ENCODE measurements around the gene SCFD1. TPM values are rescaled to one million over a fixed set of nuclear protein-coding genes. Genes with fewer than 3 reads are reported as not detected.
"Not testable (repeated sequence)": the region's sequence is repeated elsewhere in the genome, so short reads cannot be mapped to it uniquely, and the experiment has no call there.

SCFD1 gene
- total RNA-seq, 2 donors from 2014 or later: 71.9 to 91.1 TPM

GRCh38 chr14:30600922-30601918 is 20.9 kb upstream of the SCFD1 start:
- 90 to 96% methylated on average over 8 of the region's 8 CpGs for WGBS, 2 donors
- H3K27ac ChIP-seq: no peak overlapping the region
- no peaks in the 10 kb centered on the region for H3K9me3 ChIP-seq
- H3K27me3 ChIP-seq: no peaks in the 10 kb centered on the region
- no peak for ATAC-seq
- peaks cover 4% of the 10 kb centered on the region for H3K4me1 ChIP-seq
- intact Hi-C loops (cut with DNase I): no loop called here
- peaks cover 0 to 5% of the 10 kb centered on the region in 2 donors for H3K36me3 ChIP-seq (replicated peaks in 1 of 2; ENCODE audit: insufficient read depth in 1 of 2, low read depth in 2 of 2)
- no peak for TF ChIP-seq CTCF (IDR thresholded peaks at IDR 0.05)
- no peak for TF ChIP-seq POLR2A (IDR thresholded peaks at IDR 0.05)
- H3K4me3 ChIP-seq: no peak overlapping the region
- DNase-seq: no peak

- H3K4me3 ChIP-seq: no peak overlapping the region
- H3K4me1 ChIP-seq: no peaks in the 10 kb centered on the region
- DNase-seq (no peak), ATAC-seq (no peak)
- 89 to 91% methylated on average over 3 of the region's 3 CpGs for WGBS, 2 donors
- H3K9me3 ChIP-seq: no peaks in the 10 kb centered on the region
- H3K36me3 ChIP-seq (replicated peaks in 1 of 2; ENCODE audit: insufficient read depth in 1 of 2, low read depth in 2 of 2): peaks cover 0 to 3% of the 10 kb centered on the region in 2 donors
- no peaks in the 10 kb centered on the region for H3K27me3 ChIP-seq
- no peak overlapping the region for H3K27ac ChIP-seq
- intact Hi-C loops (cut with DNase I): no loop called here
- TF ChIP-seq CTCF (IDR thresholded peaks at IDR 0.05): no peak
- TF ChIP-seq POLR2A (IDR thresholded peaks at IDR 0.05): no peak
Measured at GRCh38 chr14:30603402-30603801, 18.7 kb upstream of the SCFD1 start.

GRCh38 chr14:30604696-30605095 is 17.4 kb upstream of the SCFD1 start:
- DNase-seq; intact Hi-C loops (cut with DNase I); H3K4me3 ChIP-seq; H3K27ac ChIP-seq; H3K27me3 ChIP-seq; ATAC-seq; H3K9me3 ChIP-seq; H3K36me3 ChIP-seq (replicated peaks in 1 of 2; ENCODE audit: insufficient read depth in 1 of 2, low read depth in 2 of 2): not testable (repeated sequence)
- WGBS, 2 donors: 96 to 97% methylated on average over 8 of the region's 8 CpGs
- H3K4me1 ChIP-seq: peaks cover 12% of the 10 kb centered on the region

- ATAC-seq (no peak), DNase-seq (no peak)
- Histone ChIP-seq H3K27me3 (no peaks in the 10 kb centered on the region), H3K4me3 (no peak overlapping the region), H3K4me1 (peaks cover 30% of the 10 kb centered on the region), H3K27ac (no peak overlapping the region), H3K9me3 (no peaks in the 10 kb centered on the region), H3K36me3 (replicated peaks in 1 of 2; ENCODE audit: insufficient read depth in 1 of 2, low read depth in 2 of 2) (peaks cover 0 to 3% of the 10 kb centered on the region in 2 donors)
- TF ChIP-seq CTCF (IDR thresholded peaks at IDR 0.05) (no peak), POLR2A (IDR thresholded peaks at IDR 0.05) (no peak)
- WGBS, 2 donors: 86 to 91% methylated on average over 1 of the region's 1 CpG
- intact Hi-C loops (cut with DNase I): no loop called here
Measured at GRCh38 chr14:30607156-30607780, 14.9 kb upstream of the SCFD1 start.

- 46 to 54% methylated on average over 5 of the region's 5 CpGs for WGBS, 2 donors
- no peaks in the 10 kb centered on the region for H3K27me3 ChIP-seq
- H3K4me3 ChIP-seq: no peak overlapping the region
- TF ChIP-seq CTCF (IDR thresholded peaks at IDR 0.05) (peak in 2 of 7 experiments; percentile 8 to 20), POLR2A (IDR thresholded peaks at IDR 0.05) (no peak)
- intact Hi-C loops (cut with DNase I): no loop called here
- no peaks in the 10 kb centered on the region for H3K36me3 ChIP-seq (replicated peaks in 1 of 2; ENCODE audit: insufficient read depth in 1 of 2, low read depth in 2 of 2)
- H3K9me3 ChIP-seq: no peaks in the 10 kb centered on the region
- peak overlapping the region in 3 of 4 donors; percentile 15 to 51 (median 28) for H3K27ac ChIP-seq
- peak; percentile 76 for ATAC-seq
- DNase-seq: peak in 3 of 4 donors; percentile 32 to 36 (median 34)
- peaks cover 30% of the 10 kb centered on the region for H3K4me1 ChIP-seq
Measured at GRCh38 chr14:30608533-30609006, 13.5 kb upstream of the SCFD1 start.
